ENCODE data around the gene MICAL1. TPM values are rescaled to one million over a fixed set of nuclear protein-coding genes. Genes with fewer than 3 reads are reported as not detected.
A peak's percentile ranks its signal among the peaks of the same experiment; 100 is the strongest.

MICAL1 gene
- total RNA-seq, 1 experiment from 2014 or later, result 23.2 TPM

DNA sequence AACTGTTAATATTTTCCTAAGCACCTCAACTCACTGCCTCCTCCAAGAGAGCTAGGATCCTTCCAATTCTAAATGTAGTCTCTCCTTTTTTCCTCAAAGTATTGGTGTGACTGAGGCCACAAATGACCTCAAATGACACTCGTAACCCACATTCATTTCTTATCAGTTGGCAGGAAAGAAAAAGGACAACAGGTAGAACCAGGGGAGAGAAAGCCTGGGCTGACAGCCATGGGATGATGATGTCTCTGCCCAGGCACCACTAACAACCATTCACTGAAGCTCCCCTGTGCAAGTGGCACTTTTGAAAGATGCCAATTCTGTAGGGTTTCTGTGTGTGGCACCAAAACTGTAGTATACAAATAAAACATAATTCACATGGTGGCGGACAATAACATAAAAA, 20.1 kb upstream of the MICAL1 start:
- H3K9me3 Mint-ChIP-seq (ENCODE audit: unreplicated experiment), result no peaks in the 10 kb centered on the region
- no peak overlapping the region for H3K27ac Mint-ChIP-seq (ENCODE audit: low read depth, unreplicated experiment)
- DNase-seq (ENCODE audit: unreplicated experiment), result no peak
- H3K4me3 Mint-ChIP-seq (ENCODE audit: unreplicated experiment), result no peak overlapping the region
- BruUV-seq (replicated peaks), result no TSS peak
- no peaks in the 10 kb centered on the region for H3K27me3 Mint-ChIP-seq (ENCODE audit: insufficient read depth, unreplicated experiment)
- ChIA-PET POLR2A (no interaction called here), CTCF (interaction anchor here (0.6 to 1.3 kb wide), 2 partner anchors 10 to 406 kb away, joined by 3 to 4 read pairs; no protein-coding TSS in a partner anchor)
- H3K4me1 Mint-ChIP-seq (ENCODE audit: insufficient read depth, unreplicated experiment), result peaks cover 21% of the 10 kb centered on the region
- peaks cover 61% of the 10 kb centered on the region for H3K36me3 Mint-ChIP-seq (ENCODE audit: insufficient read depth, unreplicated experiment)
- TF ChIP-seq, protein P1, sequence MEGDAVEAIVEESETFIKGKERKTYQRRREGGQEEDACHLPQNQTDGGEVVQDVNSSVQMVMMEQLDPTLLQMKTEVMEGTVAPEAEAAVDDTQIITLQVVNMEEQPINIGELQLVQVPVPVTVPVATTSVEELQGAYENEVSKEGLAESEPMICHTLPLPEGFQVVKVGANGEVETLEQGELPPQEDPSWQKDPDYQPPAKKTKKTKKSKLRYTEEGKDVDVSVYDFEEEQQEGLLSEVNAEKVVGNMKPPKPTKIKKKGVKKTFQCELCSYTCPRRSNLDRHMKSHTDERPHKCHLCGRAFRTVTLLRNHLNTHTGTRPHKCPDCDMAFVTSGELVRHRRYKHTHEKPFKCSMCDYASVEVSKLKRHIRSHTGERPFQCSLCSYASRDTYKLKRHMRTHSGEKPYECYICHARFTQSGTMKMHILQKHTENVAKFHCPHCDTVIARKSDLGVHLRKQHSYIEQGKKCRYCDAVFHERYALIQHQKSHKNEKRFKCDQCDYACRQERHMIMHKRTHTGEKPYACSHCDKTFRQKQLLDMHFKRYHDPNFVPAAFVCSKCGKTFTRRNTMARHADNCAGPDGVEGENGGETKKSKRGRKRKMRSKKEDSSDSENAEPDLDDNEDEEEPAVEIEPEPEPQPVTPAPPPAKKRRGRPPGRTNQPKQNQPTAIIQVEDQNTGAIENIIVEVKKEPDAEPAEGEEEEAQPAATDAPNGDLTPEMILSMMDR (IDR thresholded peaks at IDR 0.05; ENCODE audit: unreplicated experiment), result no peak
- intact Hi-C loops (cut with micrococcal nuclease), result no loop called here

DNA sequence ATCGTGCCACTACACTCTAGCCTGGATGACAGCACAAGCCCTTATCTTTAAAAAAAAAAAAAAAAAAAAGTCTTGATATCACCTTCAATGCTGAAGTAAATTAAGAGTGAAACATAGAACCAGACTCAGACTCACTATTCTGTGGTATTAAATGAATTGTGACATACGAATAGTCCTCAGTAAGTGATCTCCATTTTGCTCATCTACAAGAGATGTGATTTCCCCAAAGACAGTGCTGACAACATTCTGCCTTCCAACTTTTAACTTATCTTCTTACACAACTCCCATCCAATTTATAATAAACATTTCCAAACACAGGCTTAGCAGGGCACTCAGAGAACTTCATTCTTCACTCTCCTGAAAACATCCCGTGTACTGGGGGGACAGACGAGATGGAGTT, 19.4 kb upstream of the MICAL1 start:
- Mint-ChIP-seq H3K27me3 (ENCODE audit: insufficient read depth, unreplicated experiment) (no peaks in the 10 kb centered on the region), H3K36me3 (ENCODE audit: insufficient read depth, unreplicated experiment) (peaks cover 61% of the 10 kb centered on the region), H3K27ac (ENCODE audit: low read depth, unreplicated experiment) (no peak overlapping the region), H3K4me1 (ENCODE audit: insufficient read depth, unreplicated experiment) (peaks cover 18% of the 10 kb centered on the region), H3K4me3 (ENCODE audit: unreplicated experiment) (no peak overlapping the region), H3K9me3 (ENCODE audit: unreplicated experiment) (no peaks in the 10 kb centered on the region)
- CTCF ChIA-PET, result interaction anchor here (0.6 kb wide), 1 partner anchor 581 kb away, joined by 4 read pairs; no protein-coding TSS in a partner anchor
- POLR2A ChIA-PET, result interaction anchor here (0.6 kb wide), 1 partner anchor 92 kb away, joined by 3 read pairs; no protein-coding TSS in a partner anchor
- TF ChIP-seq, protein P1 (IDR thresholded peaks at IDR 0.05; ENCODE audit: unreplicated experiment), result no peak
- intact Hi-C loops (cut with micrococcal nuclease), result no loop called here
- no TSS peak for BruUV-seq (replicated peaks)
- DNase-seq (ENCODE audit: unreplicated experiment), result no peak

DNA sequence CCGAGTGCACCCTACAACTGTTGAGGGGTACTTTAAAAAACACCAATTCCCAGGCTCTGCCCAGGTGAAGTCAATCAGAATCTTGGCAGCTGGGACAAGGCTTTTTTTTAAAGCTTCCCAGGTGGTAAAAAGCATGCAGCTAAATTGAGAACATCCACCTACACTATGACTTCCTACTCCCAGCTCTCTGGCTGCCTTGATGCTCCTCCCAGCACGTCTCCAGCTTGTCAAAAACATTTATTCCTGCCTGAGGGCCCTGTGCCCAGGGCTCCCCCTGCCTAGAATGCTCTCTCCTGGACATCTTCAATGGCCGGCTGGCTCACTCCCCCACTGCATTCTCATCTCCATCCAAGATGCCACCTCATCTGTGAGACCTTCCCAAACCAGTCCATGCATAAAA, 17.5 kb upstream of the MICAL1 start:
- POLR2A ChIA-PET, result interaction anchor here (0.9 kb wide), 1 partner anchor 67 kb away, joined by 4 read pairs; no protein-coding TSS in a partner anchor
- Mint-ChIP-seq H3K36me3 (ENCODE audit: insufficient read depth, unreplicated experiment) (peaks cover 61% of the 10 kb centered on the region), H3K27me3 (ENCODE audit: insufficient read depth, unreplicated experiment) (no peaks in the 10 kb centered on the region), H3K27ac (ENCODE audit: low read depth, unreplicated experiment) (peak overlapping the region; percentile 43), H3K4me3 (ENCODE audit: unreplicated experiment) (no peak overlapping the region), H3K9me3 (ENCODE audit: unreplicated experiment) (no peaks in the 10 kb centered on the region), H3K4me1 (ENCODE audit: insufficient read depth, unreplicated experiment) (peaks cover 6% of the 10 kb centered on the region)
- no TSS peak for BruUV-seq (replicated peaks)
- TF ChIP-seq, protein P1 (IDR thresholded peaks at IDR 0.05; ENCODE audit: unreplicated experiment), result no peak
- CTCF ChIA-PET, result interaction anchor here (0.5 to 1.7 kb wide), 2 partner anchors 285 to 640 kb away, joined by 3 to 4 read pairs; no protein-coding TSS in a partner anchor
- DNase-seq (ENCODE audit: unreplicated experiment), result no peak
- intact Hi-C loops (cut with micrococcal nuclease), result no loop called here

DNA sequence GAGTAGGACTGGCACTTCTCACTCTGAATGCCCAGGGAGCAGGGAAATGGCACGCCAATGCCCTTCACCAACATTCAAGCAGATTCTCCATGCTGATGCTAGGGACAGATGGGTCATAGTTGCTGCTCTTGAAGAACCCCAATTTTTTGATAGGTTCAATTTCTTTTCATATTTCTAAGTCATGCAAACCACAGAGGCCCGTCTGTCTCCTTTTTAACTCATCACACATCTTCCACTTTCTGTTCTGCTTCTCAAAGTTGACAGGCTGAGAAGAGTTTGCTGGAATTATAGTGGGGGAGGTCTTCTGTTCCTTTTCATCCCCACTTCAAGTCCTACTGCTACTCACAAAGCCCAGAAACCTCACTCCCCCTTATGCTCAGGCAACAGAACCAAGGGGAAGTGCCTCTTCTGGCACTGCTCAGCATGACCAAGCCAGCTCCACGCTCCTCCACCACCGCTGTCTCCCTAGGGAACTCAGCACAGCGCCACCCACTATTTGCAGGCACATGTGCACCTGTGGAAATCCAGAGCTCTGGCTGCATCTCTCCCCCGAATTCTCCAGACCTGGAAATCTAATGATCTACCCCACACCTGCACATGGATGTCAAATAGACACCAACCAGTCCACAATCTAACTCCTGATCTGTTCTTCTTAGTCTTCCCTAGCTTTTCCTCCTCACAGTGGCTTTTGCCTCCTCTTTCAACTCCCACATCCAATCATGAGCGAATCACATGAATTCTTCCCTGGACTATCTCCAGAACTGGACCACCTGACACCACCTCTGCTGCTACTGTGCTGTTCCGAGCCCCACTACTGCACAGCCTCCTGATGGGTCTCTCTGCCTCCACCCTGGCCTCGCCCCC, 16.8 kb upstream of the MICAL1 start:
- no peak overlapping the region for H3K27ac Mint-ChIP-seq (ENCODE audit: low read depth, unreplicated experiment)
- CTCF ChIA-PET, result interaction anchor here (0.5 to 1.7 kb wide), 2 partner anchors 284 to 640 kb away, joined by 3 to 4 read pairs; no protein-coding TSS in a partner anchor
- no peak for DNase-seq (ENCODE audit: unreplicated experiment)
- no peak overlapping the region for H3K4me3 Mint-ChIP-seq (ENCODE audit: unreplicated experiment)
- BruUV-seq (replicated peaks), result no TSS peak
- POLR2A ChIA-PET, result interaction anchor here (0.9 kb wide), 1 partner anchor 66 kb away, joined by 4 read pairs; no protein-coding TSS in a partner anchor
- H3K27me3 Mint-ChIP-seq (ENCODE audit: insufficient read depth, unreplicated experiment), result no peaks in the 10 kb centered on the region
- TF ChIP-seq, protein P1 (IDR thresholded peaks at IDR 0.05; ENCODE audit: unreplicated experiment), result no peak
- intact Hi-C loops (cut with micrococcal nuclease), result no loop called here
- no peaks in the 10 kb centered on the region for H3K9me3 Mint-ChIP-seq (ENCODE audit: unreplicated experiment)
- H3K4me1 Mint-ChIP-seq (ENCODE audit: insufficient read depth, unreplicated experiment), result peaks cover under 1% of the 10 kb centered on the region
- H3K36me3 Mint-ChIP-seq (ENCODE audit: insufficient read depth, unreplicated experiment), result peaks cover 61% of the 10 kb centered on the region

Measured in MCF 10A (cell line).